Measurements from ENCODE around the gene HIVEP1.

The HIVEP1 gene

GRCh38 chr6:11975353-11975977 lies 36.6 kb upstream of the HIVEP1 start:
- ATAC-seq = no peak
- TF ChIP-seq ZNF565 (CRISPR knock-in tag; conservative IDR thresholded peaks at IDR 0.05; ENCODE audit: low read depth) (no peak), ZC3H10 (CRISPR knock-in tag; IDR thresholded peaks at IDR 0.05) (no peak), BACH2 (CRISPR knock-in tag; IDR thresholded peaks at IDR 0.05; ENCODE audit: borderline replicate concordance) (no peak), PATZ1 (CRISPR knock-in tag; IDR thresholded peaks at IDR 0.05; ENCODE audit: borderline replicate concordance) (no peak), TSHZ2 (CRISPR knock-in tag; IDR thresholded peaks at IDR 0.05) (no peak), CSDC2 (CRISPR knock-in tag; IDR thresholded peaks at IDR 0.05) (no peak), ZNF8 (CRISPR knock-in tag; IDR thresholded peaks at IDR 0.05) (no peak), POU6F1 (CRISPR knock-in tag; IDR thresholded peaks at IDR 0.05; ENCODE audit: borderline replicate concordance, low read depth) (no peak), ISL1 (CRISPR knock-in tag; IDR thresholded peaks at IDR 0.05) (no peak), RARB (CRISPR knock-in tag; IDR thresholded peaks at IDR 0.05) (no peak), SNAI2 (CRISPR knock-in tag; IDR thresholded peaks at IDR 0.05) (no peak), CREB5 (CRISPR knock-in tag; IDR thresholded peaks at IDR 0.05; ENCODE audit: low read depth) (no peak), ZFP30 (CRISPR knock-in tag; IDR thresholded peaks at IDR 0.05) (no peak), OSR1 (CRISPR knock-in tag; IDR thresholded peaks at IDR 0.05) (no peak), ESRRG (CRISPR knock-in tag; IDR thresholded peaks at IDR 0.05) (no peak)

GRCh38 chr6:11976489-11976888 lies 35.6 kb upstream of the HIVEP1 start:
- no peak for ATAC-seq
- TF ChIP-seq ISL1 (CRISPR knock-in tag; IDR thresholded peaks at IDR 0.05) = no peak

- TF ChIP-seq ZNF8 (CRISPR knock-in tag; IDR thresholded peaks at IDR 0.05) = no peak
- ATAC-seq = no peak
These were observed 34.9 kb upstream of the HIVEP1 start for GRCh38 chr6:11977193-11977592.

- TF ChIP-seq POU6F1 (CRISPR knock-in tag; IDR thresholded peaks at IDR 0.05; ENCODE audit: borderline replicate concordance, low read depth) (no peak), ESRRG (CRISPR knock-in tag; IDR thresholded peaks at IDR 0.05) (no peak), ZNF565 (CRISPR knock-in tag; conservative IDR thresholded peaks at IDR 0.05; ENCODE audit: low read depth) (no peak), ZFP3 (CRISPR knock-in tag; IDR thresholded peaks at IDR 0.05) (no peak), SNAI2 (CRISPR knock-in tag; IDR thresholded peaks at IDR 0.05) (no peak), PPARA (CRISPR knock-in tag; IDR thresholded peaks at IDR 0.05; ENCODE audit: borderline replicate concordance) (no peak), RARB (CRISPR knock-in tag; IDR thresholded peaks at IDR 0.05) (no peak), TCF4 (CRISPR knock-in tag; IDR thresholded peaks at IDR 0.05; ENCODE audit: borderline replicate concordance) (no peak), ARNTL (CRISPR knock-in tag; IDR thresholded peaks at IDR 0.05; ENCODE audit: borderline replicate concordance, low read depth) (no peak), ZNF70 (CRISPR knock-in tag; IDR thresholded peaks at IDR 0.05) (no peak), OSR1 (CRISPR knock-in tag; IDR thresholded peaks at IDR 0.05) (no peak), TOX (CRISPR knock-in tag; IDR thresholded peaks at IDR 0.05; ENCODE audit: borderline replicate concordance) (no peak), CSRNP3 (CRISPR knock-in tag; IDR thresholded peaks at IDR 0.05) (no peak), CREB5 (CRISPR knock-in tag; IDR thresholded peaks at IDR 0.05; ENCODE audit: low read depth) (no peak), ZC3H10 (CRISPR knock-in tag; IDR thresholded peaks at IDR 0.05) (no peak), ISL1 (CRISPR knock-in tag; IDR thresholded peaks at IDR 0.05) (no peak), CSDC2 (CRISPR knock-in tag; IDR thresholded peaks at IDR 0.05) (no peak), ZFP30 (CRISPR knock-in tag; IDR thresholded peaks at IDR 0.05) (no peak), GLIS3 (CRISPR knock-in tag; IDR thresholded peaks at IDR 0.05) (no peak)
These were observed 34.4 kb upstream of the HIVEP1 start for GRCh38 chr6:11977738-11978137.

More at GRCh38 chr6:11977738-11978137, 34.4 kb upstream of the HIVEP1 start:
- ATAC-seq = no peak
